HCT116 (cell line): Measurements from ENCODE around the gene MAD2L1. TPM values are rescaled to one million over a fixed set of nuclear protein-coding genes. Genes with fewer than 3 reads are reported as not detected.

Source experiments
- ATAC-seq: fragments of 200-7000 bp; cut with Tn5 transposase; 2 replicates; pipeline ENCODE4 v1.9.1; 2020; ENCODE audit warnings: mild to moderate bottlenecking, moderate library complexity
- BruUV-seq: library from RNA; stranded (reverse); fragments of 400-500 nt; replicated peaks from 2 replicates; lab custom pipeline; 2021; lab: Mats Ljungman, UMichigan
- CTCF ChIA-PET: fragments of 300-600 bp; sonication (Branson Sonifier 250); formaldehyde crosslinking; loops from one replicate; lab custom pipeline; 2021; ENCODE audit warnings: antibody characterized with exemption; lab: Charles Lee
- POLR2A ChIA-PET: fragments of 300-600, 350-600 bp; sonication (Branson Sonifier 250); formaldehyde crosslinking; loops from one replicate; lab custom pipeline; 2021; ENCODE audit warnings: antibody characterized with exemption; lab: Charles Lee
- RAD21 ChIA-PET, 2 experiments: fragments of 300-600 bp; sonication (Branson Sonifier 250); formaldehyde crosslinking; loops; one replicate each; lab custom pipeline; 2023; ENCODE audit warnings: low total read pairs in 2 of 2; ENCODE audit not compliant: uncharacterized antibody in 2 of 2, unreplicated experiment in 2 of 2, low non-redundant PET in 1 of 2; lab: Charles Lee
- DNase-seq: peaks from one replicate; pipeline ENCODE4 v3.0.0-alpha.2; 2010; ENCODE audit warnings: low read depth, low spot score
- H2AFZ ChIP-seq: fragments of 200-600 bp; shearing (Covaris generic), sonication (generic); 2 replicates; pipeline ENCODE4 v1.6.1; 2017; ENCODE audit warnings: low read depth, mixed run types, mixed read lengths, antibody characterized with exemption, low read length; ENCODE audit not compliant: poor library complexity, severe bottlenecking
- H3K27ac ChIP-seq: 2 replicates; pipeline ENCODE4 v1.5.1; 2012; ENCODE audit warnings: low read depth, low read length
- H3K27me3 ChIP-seq: fragments of 200-600 bp; sonication (generic); 2 replicates; pipeline ENCODE4 v1.6.1; 2016; ENCODE audit warnings: mixed run types, low read length, mixed read lengths; ENCODE audit not compliant: insufficient read depth
- H3K36me3 ChIP-seq, 2 experiments: fragments of 200-500 bp in 1 of 2; fragments of 200-600 bp in 1 of 2; sonication (Bioruptor generic) in 1 of 2; sonication (generic) in 1 of 2; 2 replicates each; pipeline versions ENCODE4 v1.5.1 to v1.6.1; 2014 to 2016; ENCODE audit warnings: low read length in 2 of 2, inconsistent platforms in 1 of 2, mixed read lengths in 1 of 2, mixed run types in 1 of 2; ENCODE audit not compliant: insufficient read depth in 2 of 2, control insufficient read depth in 1 of 2
- H3K4me1 ChIP-seq, 2 experiments: fragments of 200-600 bp in 1 of 2; sonication (generic) in 1 of 2; 2 replicates each; pipeline versions ENCODE4 v1.5.1 to v1.6.1; 2012 to 2017; ENCODE audit warnings: low read length in 2 of 2, inconsistent platforms in 1 of 2, mild to moderate bottlenecking in 1 of 2, mixed read lengths in 1 of 2, mixed run types in 1 of 2, moderate library complexity in 1 of 2; ENCODE audit not compliant: insufficient read depth in 2 of 2, control insufficient read depth in 1 of 2
- H3K4me2 ChIP-seq: fragments of 200-600 bp; sonication (generic); 2 replicates; pipeline ENCODE4 v1.6.1; 2017; ENCODE audit warnings: mixed run types, low read length, mixed read lengths
- H3K4me3 ChIP-seq, 2 experiments: fragments of 200-600 bp in 1 of 2; sonication (generic) in 1 of 2; replicated peaks in 1 of 2; 2 replicates each; pipeline ENCODE4 v1.5.1; 2011 to 2016; ENCODE audit warnings: low read length in 2 of 2, control low read depth in 1 of 2, low read depth in 1 of 2, mild to moderate bottlenecking in 1 of 2, mixed read lengths in 1 of 2, mixed run types in 1 of 2
- H3K79me2 ChIP-seq: fragments of 200-600 bp; sonication (generic); 2 replicates; pipeline ENCODE4 v1.6.1; 2017; ENCODE audit warnings: mild to moderate bottlenecking, mixed run types, low read length, moderate library complexity, mixed read lengths; ENCODE audit not compliant: insufficient read depth
- H3K9ac ChIP-seq: fragments of 200-600 bp; sonication (generic); 2 replicates; pipeline ENCODE4 v1.6.1; 2016; ENCODE audit warnings: low read length, mixed read lengths
- H3K9me2 ChIP-seq: fragments of 200-600 bp; sonication (generic), shearing (Covaris generic); 2 replicates; pipeline ENCODE4 v1.6.1; 2017; ENCODE audit warnings: mixed run types, mild to moderate bottlenecking, moderate library complexity; ENCODE audit not compliant: insufficient read depth
- H3K9me3 ChIP-seq, 2 experiments: fragments of 200-500 bp in 1 of 2; fragments of 200-600 bp in 1 of 2; sonication (Bioruptor generic) in 1 of 2; sonication (generic) in 1 of 2; 2 replicates each; pipeline ENCODE4 v1.6.1; 2014 to 2017; ENCODE audit warnings: low read length in 2 of 2, mixed read lengths in 2 of 2, inconsistent platforms in 1 of 2, low read depth in 1 of 2, mild to moderate bottlenecking in 1 of 2, mixed run types in 1 of 2, moderate library complexity in 1 of 2; ENCODE audit not compliant: control insufficient read depth in 1 of 2, insufficient read depth in 1 of 2
- H4K20me1 ChIP-seq: fragments of 200-600 bp; sonication (generic), shearing (Covaris generic); 2 replicates; pipeline ENCODE4 v1.6.1; 2017; ENCODE audit warnings: mixed run types, mild to moderate bottlenecking, moderate library complexity; ENCODE audit not compliant: insufficient read depth
- CBX3 ChIP-seq: IDR thresholded peaks from 2 replicates; pipeline ENCODE4 v1.6.1; 2012; ENCODE audit warnings: low read depth
- CEBPB ChIP-seq: IDR thresholded peaks from 2 replicates; pipeline ENCODE4 v1.6.1; 2012; ENCODE audit warnings: low read depth
- CTCF ChIP-seq, 3 experiments: fragments of 200-600 bp in 1 of 3; sonication (generic) in 1 of 3; IDR thresholded peaks in 2 of 3; conservative IDR thresholded peaks in 1 of 3; 2 replicates each; pipeline ENCODE4 v1.5.1; 2012 to 2017; ENCODE audit warnings: low read depth in 2 of 3, low read length in 2 of 3, antibody characterized with exemption in 1 of 3, borderline replicate concordance in 1 of 3, control low read depth in 1 of 3, mild to moderate bottlenecking in 1 of 3, mixed read lengths in 1 of 3, mixed run types in 1 of 3, moderate library complexity in 1 of 3; ENCODE audit not compliant: insufficient read depth in 1 of 3
- EGR1 ChIP-seq: IDR thresholded peaks from 2 replicates; pipeline ENCODE4 v1.6.1; 2012; ENCODE audit warnings: low read depth
- ELF1 ChIP-seq: IDR thresholded peaks from 2 replicates; pipeline ENCODE4 v1.6.1; 2012; ENCODE audit warnings: low read depth, borderline replicate concordance
- EZH2 ChIP-seq: fragments of 200-600 bp; sonication (generic); IDR thresholded peaks from 2 replicates; pipeline ENCODE4 v1.6.1; 2017; ENCODE audit warnings: antibody characterized with exemption, mixed run types
- EZH2phosphoT487 ChIP-seq: fragments of 200-600 bp; IDR thresholded peaks from 2 replicates; pipeline ENCODE4 v1.6.1; 2018; ENCODE audit warnings: antibody characterized with exemption, borderline replicate concordance
- FOSL1 ChIP-seq: IDR thresholded peaks from 2 replicates; pipeline ENCODE4 v1.6.1; 2012; ENCODE audit warnings: low read depth
- MAX ChIP-seq: IDR thresholded peaks from 2 replicates; pipeline ENCODE4 v1.6.1; 2012
- POLR2AphosphoS5 ChIP-seq: IDR thresholded peaks from 2 replicates; pipeline ENCODE4 v1.6.1; 2011; ENCODE audit warnings: mild to moderate bottlenecking, low read depth, low read length, moderate library complexity
- RAD21 ChIP-seq: IDR thresholded peaks from 2 replicates; pipeline ENCODE4 v1.6.1; 2012; ENCODE audit warnings: low read depth, mild to moderate bottlenecking
- SIN3A ChIP-seq: IDR thresholded peaks from 2 replicates; pipeline ENCODE4 v1.6.1; 2012; ENCODE audit warnings: low read depth
- SP1 ChIP-seq: IDR thresholded peaks from 2 replicates; pipeline ENCODE4 v1.6.1; 2012; ENCODE audit warnings: low read depth
- SRF ChIP-seq: IDR thresholded peaks from 2 replicates; pipeline ENCODE4 v1.6.1; 2012; ENCODE audit warnings: low read depth
- TCF7L2 ChIP-seq: IDR thresholded peaks from 2 replicates; pipeline ENCODE4 v1.7.0; 2011; ENCODE audit warnings: borderline replicate concordance, inconsistent platforms; ENCODE audit not compliant: insufficient read depth, insufficient read length; ENCODE audit errors: extremely low read depth
- YY1 ChIP-seq: IDR thresholded peaks from 2 replicates; pipeline ENCODE4 v1.6.1; 2011; ENCODE audit warnings: low read length, low read depth, moderate library complexity, mild to moderate bottlenecking; ENCODE audit not compliant: insufficient replicate concordance; ENCODE audit errors: extremely low read depth
- ZFX ChIP-seq: fragments of 450-650 bp; IDR thresholded peaks from 2 replicates; pipeline ENCODE4 v1.6.1; 2017
- ZNF274 ChIP-seq: fragments of 200-500 bp; sonication (Bioruptor generic); IDR thresholded peaks from 2 replicates; pipeline ENCODE4 v1.6.1; 2014; ENCODE audit warnings: mild to moderate bottlenecking, low read depth, low read length, inconsistent platforms
- intact Hi-C: fragments of 100-400 bp; cut with micrococcal nuclease; formaldehyde crosslinking; loops from 2 replicates; pipeline ENCODE4 v1.10.0; 2022
- total RNA-seq: library from RNA; stranded (reverse); gene quantifications from one replicate; pipeline ENCODE4 v1.2.1, GENCODE V29; 2021; ENCODE audit not compliant: unreplicated experiment

Gene MAD2L1
- total RNA-seq, 1 experiment from 2014 or later, result 92.9 TPM

- CTCF ChIA-PET, result interaction anchor here (2.7 kb wide), 1 partner anchor 427 kb away, joined by 22 read pairs; the partner anchor contains the start of gene PDE5A
- intact Hi-C loops, result no loop called here
- POLR2A ChIA-PET, result no interaction called here
- Histone ChIP-seq H3K4me2 (no peak overlapping the region), H3K27me3 (no peaks in the 10 kb centered on the region), H2AFZ (no peak overlapping the region), H3K4me3 (no peak overlapping the region), H3K4me1 (no peaks in the 10 kb centered on the region), H3K9me3 (no peaks in the 10 kb centered on the region), H3K79me2 (peaks cover 32% of the 10 kb centered on the region), H3K36me3 (peaks cover 4 to 25% of the 10 kb centered on the region in 2 experiments), H3K27ac (no peak overlapping the region), H3K9ac (no peak overlapping the region), H3K9me2 (no peaks in the 10 kb centered on the region), H4K20me1 (peaks cover 8% of the 10 kb centered on the region; the same call in 1 of the 2 replicates)
- no peak for ATAC-seq
- no TSS peak for BruUV-seq
- RAD21 ChIA-PET, result no interaction called here
- DNase-seq, result no peak
- TF ChIP-seq EZH2 (no peak), CBX3 (no peak), MAX (no peak), SIN3A (no peak), POLR2AphosphoS5 (no peak), ELF1 (no peak), YY1 (no peak), ZNF274 (no peak), ZFX (no peak), EZH2phosphoT487 (no peak), TCF7L2 (no peak), CEBPB (no peak)
Measured at GRCh38 chr4:120055162-120055561, 11.5 kb downstream of the MAD2L1 start.

GRCh38 chr4:120053911-120054310 is 12.7 kb downstream of the MAD2L1 start:
- ATAC-seq, result no peak
- TF ChIP-seq ELF1, result no peak
- no peak for TF ChIP-seq CBX3
- TF ChIP-seq YY1, result no peak
- no peak for TF ChIP-seq SP1
- TF ChIP-seq SRF, result no peak
- no peak for TF ChIP-seq CTCF (IDR thresholded peaks at IDR 0.05 in 2 of 3, conservative IDR thresholded peaks at IDR 0.05 in 1 of 3; ENCODE audit: borderline replicate concordance in 1 of 3, insufficient read depth in 1 of 3, low read depth in 2 of 3, low read length in 2 of 3)
- TF ChIP-seq EZH2, result no peak
- no peak for TF ChIP-seq EGR1
- TF ChIP-seq POLR2AphosphoS5, result no peak
- no peak for TF ChIP-seq FOSL1
- no peak for TF ChIP-seq SIN3A
- no peak for TF ChIP-seq RAD21

More at GRCh38 chr4:120053911-120054310, 12.7 kb downstream of the MAD2L1 start:
- Histone ChIP-seq H3K36me3 (peaks cover 3 to 13% of the 10 kb centered on the region in 2 experiments; a peak in 3 of 4 replicates), H3K9ac (no peak overlapping the region), H3K27ac (no peak overlapping the region), H3K79me2 (peaks cover 20% of the 10 kb centered on the region), H3K4me1 (peaks cover 0 to 4% of the 10 kb centered on the region in 2 experiments; a peak in 2 of 4 replicates), H3K4me3 (no peak overlapping the region), H3K9me3 (no peaks in the 10 kb centered on the region), H4K20me1 (no peaks in the 10 kb centered on the region), H3K27me3 (no peaks in the 10 kb centered on the region), H2AFZ (no peak overlapping the region), H3K4me2 (no peak overlapping the region), H3K9me2 (no peaks in the 10 kb centered on the region)
- CTCF ChIA-PET, result interaction anchor here (0.6 kb wide), 1 partner anchor 8 kb away, joined by 3 read pairs; no protein-coding TSS in a partner anchor
- RAD21 ChIA-PET, result no interaction called here
- POLR2A ChIA-PET, result no interaction called here
- intact Hi-C loops, result no loop called here
- no TSS peak for BruUV-seq
- DNase-seq, result no peak
